Glomerular visceral epithelial cell (primary cell): ENCODE data around the gene CWC22.
"Not testable (repeated sequence)": the region's sequence is repeated elsewhere in the genome, so short reads cannot be mapped to it uniquely, and the experiment has no call there.

Experiments used
- DNase-seq: peaks from one replicate; pipeline ENCODE4 v3.0.0-alpha.2; 2016; ENCODE audit errors: extremely low spot score

The CWC22 gene

DNA sequence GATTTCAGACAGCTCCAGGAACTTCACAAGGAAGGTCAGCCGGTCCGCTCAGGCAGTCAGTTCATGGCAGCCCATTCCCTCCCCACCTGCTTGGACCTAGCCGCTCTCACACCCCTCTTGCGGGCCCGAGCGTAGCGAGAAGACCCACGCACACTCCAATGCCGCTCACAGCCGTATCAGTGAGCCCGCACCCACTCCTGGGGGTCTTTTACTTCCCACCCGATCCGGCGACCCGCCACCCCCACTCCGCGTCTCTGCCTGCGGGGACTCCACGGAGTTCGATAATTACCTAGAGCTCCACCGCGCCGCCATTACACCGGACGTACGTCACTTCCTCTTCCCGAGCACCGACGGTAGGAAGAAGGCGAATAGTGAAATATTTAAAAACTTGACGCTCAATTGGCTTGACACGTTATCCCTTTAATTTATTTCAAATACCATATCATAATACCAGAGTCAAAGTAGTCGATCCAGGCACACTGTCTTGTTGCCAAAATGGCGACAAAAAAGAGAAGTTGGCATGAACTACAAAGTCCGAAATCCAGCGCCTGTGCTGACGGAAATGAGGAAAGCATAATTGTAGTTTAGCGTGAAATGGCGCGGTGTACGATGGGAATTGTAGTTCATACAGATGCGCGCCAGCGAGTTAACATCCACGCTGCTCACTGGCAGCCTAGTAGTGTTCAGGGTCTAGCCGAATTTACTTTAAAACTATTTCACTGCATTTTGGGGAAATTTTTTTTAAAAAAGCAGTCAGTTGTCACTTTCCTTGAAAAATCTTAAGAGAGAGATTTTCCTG is at the start of gene CWC22:
TSS of gene CWC22 (minus strand) at position 517 of the 799 bp plus-strand sequence. CDS start 13,956 bp downstream, outside the sequence.
- peak; percentile 90 for DNase-seq

DNA sequence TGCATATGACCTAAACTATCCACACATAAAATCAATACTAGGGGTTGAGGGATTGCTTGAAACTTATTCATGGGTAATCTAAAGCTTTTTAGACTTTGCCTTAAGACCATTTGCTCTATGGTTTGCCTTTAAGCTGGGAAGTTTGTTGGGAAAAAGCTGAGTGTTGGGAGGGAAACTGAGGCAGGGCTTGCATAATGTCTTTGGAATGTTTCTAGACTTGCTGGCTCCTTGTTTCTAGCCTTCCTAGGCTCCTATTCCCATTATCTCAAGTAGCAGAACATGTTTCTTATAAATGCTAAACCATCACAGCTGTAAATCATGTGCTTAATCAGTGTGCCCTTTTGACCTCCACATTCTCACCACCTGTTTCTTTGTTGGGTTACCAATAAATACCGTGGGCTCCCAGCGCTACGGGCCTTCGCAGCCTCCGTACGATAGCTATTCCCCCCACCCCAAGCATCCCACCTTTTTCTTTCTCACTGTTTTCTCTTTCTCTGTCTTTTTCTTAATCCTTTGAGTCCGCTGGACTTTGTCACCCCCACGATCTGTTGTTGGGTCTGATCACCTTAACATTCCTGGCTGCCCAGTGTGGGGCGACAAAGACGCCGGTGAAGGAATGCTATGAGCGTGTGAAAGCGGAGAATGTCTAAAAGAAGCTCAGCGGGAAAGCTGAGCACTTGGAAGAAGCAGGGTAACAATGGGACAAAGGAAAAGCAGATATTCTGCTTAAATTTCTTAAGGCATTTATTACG is 49.4 kb upstream of the CWC22 start:
- DNase-seq = no peak

DNA sequence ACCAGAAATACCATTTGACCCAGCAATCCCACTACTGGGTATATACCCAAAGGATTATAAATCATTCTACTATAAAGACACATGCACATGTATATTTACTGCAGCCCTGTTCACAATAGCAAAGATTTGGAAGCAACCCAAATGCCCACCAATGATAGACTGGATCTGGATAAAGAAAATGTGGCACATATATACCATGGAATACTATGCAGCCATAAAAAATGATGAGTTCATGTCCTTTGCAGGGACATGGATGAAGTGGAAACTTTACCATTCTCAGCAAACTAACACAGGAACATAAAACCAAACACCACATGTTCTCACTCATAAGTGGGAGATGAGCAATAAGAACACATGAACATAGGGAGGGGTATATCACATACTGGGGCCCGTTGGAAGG is 47.5 kb upstream of the CWC22 start:
- DNase-seq = not testable (repeated sequence)

DNA sequence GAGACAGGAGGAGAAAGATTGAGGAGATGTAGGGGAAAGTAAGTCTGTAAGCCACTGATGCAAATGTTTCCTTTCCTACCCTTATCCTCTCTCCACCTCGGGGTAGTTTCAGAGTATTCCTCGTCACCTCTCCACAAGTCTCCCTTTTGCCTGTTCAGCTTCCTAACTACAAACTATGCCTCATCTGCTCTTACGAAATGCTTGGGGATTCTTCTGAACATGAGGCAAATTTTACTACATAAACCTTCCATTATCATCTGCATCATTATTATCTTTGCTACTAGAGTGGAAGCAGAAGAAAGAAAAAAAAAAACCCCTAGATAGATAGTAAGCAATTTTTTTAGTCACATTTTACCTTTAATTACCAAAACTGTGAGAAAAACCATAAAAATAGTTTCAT is 43.1 kb upstream of the CWC22 start:
- DNase-seq = no peak

DNA sequence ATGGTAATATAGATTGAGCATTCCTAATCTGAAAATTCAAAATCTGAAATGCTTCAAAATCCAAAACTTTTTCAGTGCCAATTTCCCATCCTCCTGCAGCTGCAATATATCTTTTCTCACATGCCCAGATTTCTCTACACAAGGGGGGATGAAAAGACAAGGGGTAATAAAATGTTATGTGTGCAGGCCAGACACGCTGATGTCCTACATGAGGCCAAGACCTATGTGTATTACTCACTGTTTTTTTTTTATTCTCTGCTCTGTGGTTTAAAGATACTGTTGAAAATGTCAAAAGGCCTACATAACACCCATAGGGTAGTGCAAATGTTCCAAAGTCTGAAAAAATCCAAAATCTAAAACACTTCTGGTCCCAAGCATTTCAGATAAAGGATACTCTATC is 41.2 kb upstream of the CWC22 start:
- DNase-seq = no peak

DNA sequence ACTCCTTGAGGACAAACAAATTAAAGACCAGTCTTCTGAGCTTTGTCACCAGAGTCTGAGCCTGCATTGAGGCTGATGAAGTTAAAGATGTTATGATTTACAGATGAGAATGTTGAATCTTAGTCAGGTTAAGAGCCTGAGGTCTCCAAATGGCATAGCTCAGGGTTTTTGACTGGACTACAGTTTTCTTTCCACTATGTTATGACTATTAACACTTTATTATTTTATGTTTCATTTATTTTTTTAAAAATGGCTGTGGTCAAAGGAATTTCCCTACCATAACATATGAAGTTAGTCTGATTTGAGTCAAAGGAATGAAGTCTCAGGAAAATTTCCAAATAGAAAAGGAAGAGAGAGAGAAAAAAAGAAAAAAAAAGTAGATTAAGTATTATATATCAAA is 39.7 kb upstream of the CWC22 start:
- no peak for DNase-seq

DNA sequence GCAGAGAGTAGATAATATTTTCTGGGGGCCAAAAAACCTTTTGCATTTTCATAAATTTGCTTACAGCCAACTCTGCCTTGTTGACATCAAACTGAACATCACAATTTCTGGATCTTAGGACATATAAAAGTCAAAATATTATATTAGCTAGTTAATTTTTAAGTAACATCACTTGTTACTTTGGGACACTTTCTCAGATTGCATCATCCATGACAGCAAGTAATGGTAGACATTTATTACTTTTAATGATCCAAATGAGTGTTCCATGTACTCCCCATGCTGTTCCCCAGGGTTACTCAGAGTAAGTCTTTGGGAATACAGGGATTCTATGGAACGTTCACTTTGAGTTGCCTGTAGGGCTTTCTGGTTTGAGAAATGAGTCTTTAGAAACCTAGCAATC is 39.1 kb upstream of the CWC22 start:
- DNase-seq = no peak

DNA sequence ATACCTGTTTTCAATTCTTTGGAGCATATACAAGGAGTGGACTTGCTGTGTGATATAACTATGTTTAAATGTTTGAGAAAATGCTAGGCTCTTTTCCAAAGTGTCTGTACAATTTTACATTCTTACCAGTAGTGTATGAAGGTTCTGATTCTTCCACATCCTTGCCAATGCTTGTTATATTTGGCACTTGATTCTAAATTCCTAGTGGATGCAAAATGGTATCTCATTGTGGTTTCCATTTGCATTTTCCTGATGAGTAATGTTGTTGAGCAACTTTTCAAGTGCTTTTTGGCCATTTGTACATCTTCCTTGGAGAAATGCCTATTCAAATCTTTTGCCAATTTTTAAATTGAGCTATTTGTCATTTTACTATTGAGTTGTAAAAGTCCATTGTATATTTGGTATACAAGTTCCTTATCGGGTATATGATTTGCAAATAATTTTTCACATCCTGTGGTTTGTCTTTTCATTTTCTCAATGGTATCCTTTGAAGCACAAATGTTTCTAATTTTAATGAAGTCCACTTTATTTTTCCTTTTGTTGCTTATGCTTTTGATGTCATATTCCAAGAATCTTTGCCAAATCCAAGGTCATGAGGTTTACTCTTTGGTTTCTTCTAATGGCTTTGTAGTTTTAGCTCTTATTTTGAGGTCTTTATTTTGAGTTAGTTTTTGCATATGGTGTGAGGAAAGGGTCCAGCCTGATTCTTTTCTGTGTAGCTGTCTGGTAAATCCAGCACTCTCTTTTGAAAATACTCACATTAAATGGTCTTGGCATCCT is 33.2 kb upstream of the CWC22 start:
- DNase-seq = peak; percentile 33

DNA sequence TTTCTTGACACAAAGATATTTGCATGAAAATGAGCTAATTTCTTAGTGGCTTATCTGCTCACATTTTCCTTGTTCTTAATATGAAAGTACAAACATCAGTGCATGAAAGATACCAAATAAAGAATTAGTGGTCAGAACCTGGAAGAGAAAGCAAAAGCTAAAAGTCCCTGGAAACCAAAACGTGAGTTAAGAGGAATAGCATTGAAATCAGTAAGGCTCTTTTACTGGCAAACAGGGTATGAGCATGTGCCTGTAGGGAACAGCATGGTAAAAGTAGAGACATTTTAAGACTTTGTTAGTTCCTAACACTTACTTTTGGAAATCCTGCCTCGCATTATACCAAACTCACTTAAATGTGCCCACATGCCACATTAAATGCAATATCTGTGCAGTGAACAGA is 31.9 kb upstream of the CWC22 start:
- no peak for DNase-seq

DNA sequence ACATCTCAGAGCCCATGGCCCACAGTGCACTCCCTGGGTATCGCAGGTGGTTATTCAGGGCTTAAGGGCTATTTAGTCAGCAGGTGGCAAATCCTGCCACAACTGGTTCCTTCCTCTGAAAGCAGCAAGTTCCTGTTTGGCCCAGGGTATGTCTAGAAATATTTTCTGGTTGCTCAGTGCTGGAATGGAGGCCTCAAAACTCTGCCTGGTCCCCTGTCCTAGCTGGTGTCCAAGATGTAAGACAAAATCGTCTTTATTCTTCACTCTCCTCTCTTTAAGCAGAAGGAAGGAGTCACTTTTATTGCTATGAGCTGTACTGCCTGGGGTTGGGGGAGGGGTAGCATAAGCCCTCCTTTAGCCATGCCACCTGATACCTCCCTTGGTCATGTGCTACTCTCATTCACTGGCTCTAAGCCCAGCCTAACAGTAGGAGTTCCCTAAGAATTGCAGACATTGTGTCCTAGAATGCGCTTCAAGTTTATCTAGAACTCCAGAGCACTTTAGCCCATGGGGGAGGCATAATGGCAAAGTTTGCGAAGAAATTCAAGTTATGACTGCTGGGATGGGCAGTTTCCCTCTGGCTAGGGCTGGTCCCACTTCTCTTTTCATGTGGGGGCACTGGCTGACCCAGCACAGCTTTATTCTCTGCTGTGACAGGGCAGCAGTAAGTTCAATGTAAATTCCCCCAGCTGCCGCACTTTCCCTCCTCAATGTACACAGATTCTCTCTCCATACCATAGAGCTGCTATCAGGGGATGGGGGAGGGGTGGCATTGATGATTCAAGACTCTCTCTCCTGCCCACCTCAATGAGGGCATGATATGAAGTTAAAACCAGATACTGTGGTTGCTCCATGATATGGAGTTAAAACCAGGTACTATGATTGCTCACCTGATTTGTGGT is 27.1 kb upstream of the CWC22 start:
- peak; percentile 16 for DNase-seq

DNA sequence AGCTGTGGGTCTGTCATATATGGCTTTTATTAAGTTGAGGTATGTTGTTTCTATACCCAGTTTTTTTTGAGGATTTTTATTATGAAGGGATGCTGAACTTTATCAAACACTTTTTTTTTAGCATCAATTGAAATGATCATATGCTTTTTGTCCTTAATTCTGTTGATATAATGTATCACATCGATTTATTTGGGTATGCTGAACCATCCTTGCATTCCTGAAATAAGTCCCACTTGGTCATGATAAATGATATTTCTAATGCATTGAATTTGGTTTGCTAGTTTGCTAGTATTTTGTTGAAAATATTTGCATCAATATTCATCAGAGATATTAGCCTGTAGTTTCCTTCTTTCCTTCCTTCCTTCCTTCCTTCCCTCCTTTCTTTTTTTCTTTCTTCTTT is 22.5 kb upstream of the CWC22 start:
- DNase-seq = no peak

DNA sequence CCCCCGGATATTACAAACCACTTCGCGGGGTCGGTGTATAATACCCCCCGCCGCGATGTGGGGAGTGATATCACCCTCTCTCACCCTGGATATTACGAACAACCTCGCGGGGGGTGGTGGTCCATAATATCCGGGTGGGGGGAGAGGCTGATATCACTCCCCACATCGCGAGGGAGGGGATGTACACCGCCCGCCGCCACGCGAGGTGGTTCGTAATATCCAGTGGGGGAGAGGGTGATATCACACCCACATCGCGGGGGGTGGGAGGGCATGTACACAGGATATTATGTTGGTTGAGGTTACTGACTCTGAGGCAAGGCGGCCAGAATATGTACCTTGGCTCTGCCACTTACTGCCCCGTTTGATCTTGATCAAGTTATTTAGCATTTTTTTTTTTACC is 14.8 kb upstream of the CWC22 start:
- no peak for DNase-seq

DNA sequence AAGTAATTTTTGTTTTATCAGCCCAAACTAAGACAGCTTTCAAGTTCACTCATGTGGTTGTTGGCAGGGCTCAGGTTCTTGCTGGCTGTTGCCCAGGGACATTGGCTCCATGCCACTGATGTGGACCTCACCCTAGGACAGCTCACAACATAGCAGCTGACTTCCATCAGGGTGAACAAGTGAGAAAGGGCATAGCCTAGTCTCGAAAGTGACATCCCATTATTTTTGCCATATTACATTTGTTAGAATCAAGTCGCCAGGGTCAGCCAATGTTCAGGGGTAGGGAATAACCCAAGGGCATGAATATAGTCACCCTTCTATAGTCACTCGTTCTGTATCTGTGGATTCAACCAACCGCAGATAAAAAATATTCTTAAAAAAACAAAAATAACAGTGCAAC is 10.7 kb upstream of the CWC22 start:
- DNase-seq = no peak

DNA sequence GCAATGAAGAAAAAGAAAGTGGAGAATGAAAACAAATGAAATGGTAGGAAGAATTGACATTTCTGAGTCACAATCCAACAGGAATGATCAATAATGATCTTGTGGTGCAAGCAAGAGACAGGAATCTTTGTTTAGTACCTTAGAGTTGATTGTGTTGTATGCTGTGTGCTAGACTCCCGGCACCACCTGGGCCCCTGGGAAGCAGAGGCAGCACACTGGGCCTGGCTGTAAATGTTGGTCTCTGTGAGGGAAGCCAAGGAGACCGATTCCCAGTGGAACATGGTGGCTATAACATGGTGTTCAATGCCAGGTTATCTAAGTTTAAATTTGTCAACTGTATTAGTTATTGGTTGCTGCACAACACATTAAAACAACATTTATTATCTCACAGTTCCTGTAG is 9.8 kb upstream of the CWC22 start:
- no peak for DNase-seq

DNA sequence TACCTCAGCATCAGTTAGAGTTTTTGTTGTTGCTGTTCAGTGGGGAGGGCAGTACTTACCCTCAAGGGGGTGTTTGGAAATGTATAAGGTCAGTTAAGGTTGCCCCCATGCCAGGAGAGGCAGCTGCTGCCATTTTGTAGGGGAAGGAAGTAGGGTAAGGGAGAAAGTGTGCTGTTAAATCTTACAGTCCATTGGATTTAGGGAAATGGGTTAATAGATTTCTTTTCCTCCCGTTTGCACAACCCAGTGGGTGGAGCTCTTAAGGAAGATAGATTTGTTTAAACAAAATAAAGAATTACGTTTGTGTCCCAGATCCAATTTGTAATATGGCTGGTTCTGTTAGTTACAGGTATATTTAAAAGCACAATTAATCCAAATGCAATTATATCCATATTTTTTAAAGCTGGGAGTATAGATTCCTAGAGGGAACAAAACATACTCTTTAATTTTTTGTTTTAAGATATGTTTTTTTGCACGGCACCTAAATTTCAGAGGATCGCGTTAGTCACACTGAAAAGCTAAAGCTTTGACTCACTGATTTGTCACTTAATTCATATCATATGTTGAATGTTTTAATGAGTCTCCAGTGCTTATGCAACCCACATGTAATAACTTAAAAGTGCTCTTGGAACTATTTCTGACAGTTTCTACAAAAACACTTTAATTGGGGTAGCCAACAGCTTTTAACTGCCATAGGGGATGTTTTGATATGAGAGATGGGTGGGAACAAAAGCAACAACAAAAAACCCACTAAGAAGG is 9.0 kb upstream of the CWC22 start:
- no peak for DNase-seq

DNA sequence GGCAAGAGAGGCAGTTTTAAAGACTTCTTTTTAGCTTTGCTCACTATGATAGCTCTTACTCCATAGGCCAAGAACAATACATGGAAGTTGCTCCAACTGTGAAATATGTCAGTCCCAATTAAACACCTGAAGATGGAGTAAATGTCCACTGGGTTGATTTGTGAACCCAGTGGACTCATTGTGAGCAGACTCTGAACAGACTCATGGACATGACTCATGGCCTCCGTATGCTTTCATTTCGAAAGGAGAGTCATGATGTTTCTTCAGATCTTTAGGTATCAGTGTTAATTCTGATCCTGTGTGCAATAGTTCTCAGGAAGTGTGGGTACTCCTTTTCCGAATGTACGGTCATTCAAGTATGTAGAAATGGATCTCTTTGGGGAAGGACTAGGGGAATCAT is 5.4 kb upstream of the CWC22 start:
- peak; percentile 29 for DNase-seq

DNA sequence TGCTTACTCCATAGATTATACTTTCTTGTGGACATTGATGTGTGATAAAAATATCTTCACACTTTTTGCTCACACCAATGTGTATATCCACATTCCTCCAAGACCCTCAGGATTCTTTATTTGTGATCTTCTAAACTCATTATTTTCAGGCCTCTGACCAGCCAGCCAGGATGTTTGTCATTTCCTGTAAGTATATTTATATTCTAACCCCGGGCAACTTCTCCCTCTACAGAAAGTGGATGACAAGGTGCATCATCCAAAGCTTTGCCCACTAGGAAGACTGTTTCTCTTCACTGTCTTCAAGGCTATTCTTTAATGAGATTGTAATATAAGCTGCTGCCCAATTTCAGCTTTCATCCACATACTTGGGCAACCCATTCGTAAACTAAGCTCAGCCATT is 3.6 kb upstream of the CWC22 start:
- no peak for DNase-seq

DNA sequence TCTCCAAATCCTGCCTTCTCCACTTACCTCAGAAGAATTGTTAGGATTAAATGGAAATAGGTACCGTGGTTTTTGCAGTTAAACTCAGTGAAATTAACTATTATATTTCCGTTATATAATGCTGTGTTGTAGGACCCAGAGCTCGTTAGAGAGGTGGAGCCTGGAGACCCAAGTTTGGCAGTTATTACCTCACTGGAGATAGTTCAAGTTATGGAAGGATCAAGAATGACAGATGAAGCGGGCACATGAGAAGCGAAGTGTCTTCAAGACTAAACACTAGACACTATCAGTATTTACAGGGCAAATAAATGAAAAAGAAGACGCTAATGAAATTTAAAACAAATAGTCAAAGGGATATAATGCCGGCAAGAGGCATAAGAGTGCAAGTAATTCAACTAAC is 866 bp downstream of the CWC22 start:
- DNase-seq = peak; percentile 9

DNA sequence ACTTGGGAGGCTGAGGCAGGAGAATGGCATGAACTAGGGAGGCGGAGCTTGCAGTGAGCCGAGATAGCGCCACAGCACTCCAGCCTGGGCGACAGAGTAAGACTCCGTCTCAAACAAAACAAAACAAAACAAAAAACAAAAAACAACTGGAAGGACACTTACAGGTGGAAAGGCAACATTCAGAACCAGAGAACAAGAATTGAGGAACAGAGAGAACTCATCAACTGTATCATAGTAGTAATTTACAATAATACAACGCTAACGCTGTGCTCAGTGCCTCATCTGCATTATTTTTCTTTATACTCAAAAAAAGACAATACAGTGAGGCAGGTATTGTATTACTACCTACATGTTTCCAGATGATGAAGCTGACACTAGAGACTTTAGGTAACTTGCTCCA is 1.6 kb downstream of the CWC22 start:
- not testable (repeated sequence) for DNase-seq

DNA sequence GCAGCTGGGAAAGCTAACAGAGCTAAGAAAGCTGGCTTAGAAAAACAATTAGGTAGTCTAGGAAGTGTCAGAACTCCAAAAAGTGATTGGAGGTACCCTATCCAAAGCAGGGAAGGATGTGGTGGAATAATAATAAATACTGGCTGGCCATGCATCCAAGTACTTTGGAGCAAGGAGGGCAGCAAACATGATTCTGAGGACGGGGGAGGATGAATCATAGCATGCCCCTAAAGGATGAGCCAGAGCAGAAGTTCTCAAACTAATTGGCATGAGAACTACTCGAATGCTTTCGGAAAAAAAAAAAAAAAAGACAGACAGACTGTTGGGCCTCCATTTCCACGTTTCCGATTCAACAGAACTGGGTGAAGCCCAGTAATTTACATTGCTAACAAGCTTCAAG is 2.4 kb downstream of the CWC22 start:
- DNase-seq = no peak

DNA sequence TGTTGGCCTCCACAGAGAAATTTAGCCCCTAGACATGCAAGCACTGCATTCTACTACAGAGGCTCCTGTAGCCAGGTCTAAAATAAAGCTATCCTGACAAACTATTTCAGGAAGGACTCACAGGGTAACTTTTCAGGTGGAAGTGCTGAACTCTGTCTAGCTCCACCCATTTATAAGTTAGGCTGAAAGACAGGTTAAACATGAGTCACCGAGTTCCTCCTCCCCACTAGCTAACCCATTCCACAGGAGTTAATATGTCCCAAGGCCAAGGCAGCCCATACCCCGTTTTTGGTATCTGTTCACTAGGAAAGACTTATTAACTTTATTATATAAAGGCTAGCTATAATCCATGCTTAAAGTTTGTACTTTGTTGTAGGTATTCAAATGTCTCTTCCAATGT is 3.5 kb downstream of the CWC22 start:
- peak; percentile 13 for DNase-seq
